Mesenchymal stem cell (in vitro differentiated cells and primary cell): Measurements from ENCODE around the gene P2RX4.
"Not testable (repeated sequence)": the region's sequence is repeated elsewhere in the genome, so short reads cannot be mapped to it uniquely, and the experiment has no call there.

Experiments used
- DNase-seq: peaks from one replicate; pipeline ENCODE4 v3.0.0-alpha.2; 2013
- H2AFZ ChIP-seq: one replicate; pipeline ENCODE4 v1.6.1; 2013; ENCODE audit warnings: low read depth, mild to moderate bottlenecking, control low read depth, inconsistent platforms, low read length, moderate library complexity
- H2AK5ac ChIP-seq: 2 replicates; pipeline ENCODE4 v1.6.1; 2013; ENCODE audit warnings: low read length, moderate library complexity, mild to moderate bottlenecking, inconsistent platforms; ENCODE audit not compliant: severe bottlenecking
- H2BK120ac ChIP-seq: one replicate; pipeline ENCODE4 v1.6.1; 2013; ENCODE audit warnings: low read depth, mild to moderate bottlenecking, inconsistent platforms, low read length, moderate library complexity
- H2BK12ac ChIP-seq, 2 experiments: one replicate each; pipeline ENCODE4 v1.6.1; 2013; ENCODE audit warnings: inconsistent platforms in 2 of 2, low read length in 2 of 2, mild to moderate bottlenecking in 2 of 2, moderate library complexity in 2 of 2, control low read depth in 1 of 2
- H2BK15ac ChIP-seq: one replicate; pipeline ENCODE4 v1.6.1; 2013; ENCODE audit warnings: mild to moderate bottlenecking, low read depth, inconsistent platforms; ENCODE audit not compliant: poor library complexity, severe bottlenecking
- H2BK5ac ChIP-seq: 2 replicates; pipeline ENCODE4 v1.6.1; 2013; ENCODE audit warnings: low read depth, mild to moderate bottlenecking, low read length, control low read depth, inconsistent platforms; ENCODE audit not compliant: poor library complexity, severe bottlenecking
- H3K14ac ChIP-seq, 2 experiments: one replicate each; pipeline ENCODE4 v1.6.1; 2013; ENCODE audit warnings: inconsistent platforms in 2 of 2, low read length in 2 of 2, control low read depth in 1 of 2, mild to moderate bottlenecking in 1 of 2, moderate library complexity in 1 of 2
- H3K18ac ChIP-seq, 2 experiments: one replicate each; pipeline ENCODE4 v1.6.1; 2013; ENCODE audit warnings: inconsistent platforms in 2 of 2, low read length in 2 of 2, control low read depth in 1 of 2, low read depth in 1 of 2, mild to moderate bottlenecking in 1 of 2
- H3K23ac ChIP-seq, 2 experiments: one replicate each; pipeline ENCODE4 v1.6.1; 2013; ENCODE audit warnings: inconsistent platforms in 2 of 2, low read length in 2 of 2, mild to moderate bottlenecking in 2 of 2, moderate library complexity in 2 of 2, control low read depth in 1 of 2
- H3K27ac ChIP-seq: 2 replicates; pipeline ENCODE4 v1.5.1; 2013; ENCODE audit warnings: mild to moderate bottlenecking, moderate library complexity, low read length, control low read depth, inconsistent platforms; ENCODE audit not compliant: poor library complexity, severe bottlenecking
- H3K27me3 ChIP-seq, 2 experiments: 2 replicates each; pipeline versions ENCODE4 v1.6.1 to v1.7.0; 2013; ENCODE audit warnings: low read length in 2 of 2, mild to moderate bottlenecking in 2 of 2, moderate library complexity in 2 of 2, control low read depth in 1 of 2, inconsistent platforms in 1 of 2; ENCODE audit not compliant: control insufficient read depth in 1 of 2, insufficient read depth in 1 of 2
- H3K36me3 ChIP-seq, 2 experiments: 2 replicates each; pipeline versions ENCODE4 v1.6.1 to v1.7.0; 2013; ENCODE audit warnings: low read length in 2 of 2, control low read depth in 1 of 2, inconsistent platforms in 1 of 2, low read depth in 1 of 2, mild to moderate bottlenecking in 1 of 2; ENCODE audit not compliant: insufficient read depth in 2 of 2, control insufficient read depth in 1 of 2
- H3K4ac ChIP-seq, 2 experiments: one replicate each; pipeline ENCODE4 v1.6.1; 2013; ENCODE audit warnings: inconsistent platforms in 2 of 2, low read length in 2 of 2, mild to moderate bottlenecking in 2 of 2, moderate library complexity in 2 of 2, control low read depth in 1 of 2, low read depth in 1 of 2
- H3K4me1 ChIP-seq: 2 replicates; pipeline ENCODE4 v1.6.1; 2013; ENCODE audit warnings: low read depth, low read length, control low read depth; ENCODE audit not compliant: control insufficient read depth, insufficient read depth
- H3K4me2 ChIP-seq: 2 replicates; pipeline ENCODE4 v1.6.1; 2013; ENCODE audit warnings: low read length, mild to moderate bottlenecking, inconsistent platforms; ENCODE audit not compliant: poor library complexity, severe bottlenecking
- H3K4me3 ChIP-seq, 2 experiments: 2 replicates each; pipeline versions ENCODE4 v1.5.1 to v1.7.0; 2013; ENCODE audit warnings: low read length in 2 of 2, mild to moderate bottlenecking in 2 of 2, control low read depth in 1 of 2, low read depth in 1 of 2; ENCODE audit not compliant: insufficient read depth in 1 of 2
- H3K79me1 ChIP-seq: replicated peaks from 2 replicates; pipeline ENCODE4 v1.6.1; 2013; ENCODE audit warnings: mild to moderate bottlenecking, control low read depth, low read length, inconsistent platforms; ENCODE audit not compliant: poor library complexity, severe bottlenecking
- H3K9ac ChIP-seq: 2 replicates; pipeline ENCODE4 v1.7.0; 2013; ENCODE audit warnings: mild to moderate bottlenecking, low read length, moderate library complexity
- H3K9me3 ChIP-seq: 2 replicates; pipeline ENCODE4 v1.7.0; 2013; ENCODE audit warnings: mild to moderate bottlenecking, low read length; ENCODE audit not compliant: control insufficient read depth
- H4K8ac ChIP-seq: one replicate; pipeline ENCODE4 v1.6.1; 2013; ENCODE audit warnings: inconsistent platforms, mild to moderate bottlenecking, low read length, moderate library complexity
- H4K91ac ChIP-seq: one replicate; pipeline ENCODE4 v1.6.1; 2013; ENCODE audit warnings: mild to moderate bottlenecking, low read length, inconsistent platforms
- WGBS: methylation state at CpG from one replicate; pipeline ENCODE4 v1.1.7; 2013; ENCODE audit warnings: mixed read lengths; 5-methylcytosine and 5-hydroxymethylcytosine counted together

P2RX4 gene

GRCh38 chr12:121226871-121227270 is 16.9 kb downstream of the P2RX4 start:
- not testable (repeated sequence) for H3K4me1 ChIP-seq, H3K4me2 ChIP-seq, H3K27me3 ChIP-seq, H3K4ac ChIP-seq, H2BK5ac ChIP-seq, H2AK5ac ChIP-seq, H3K14ac ChIP-seq, H3K9ac ChIP-seq, H3K4me3 ChIP-seq, H4K91ac ChIP-seq, H4K8ac ChIP-seq, H2BK15ac ChIP-seq, H3K18ac ChIP-seq, H3K9me3 ChIP-seq, H2AFZ ChIP-seq, H3K79me1 ChIP-seq, H2BK120ac ChIP-seq, H3K27ac ChIP-seq, H2BK12ac ChIP-seq, DNase-seq, H3K23ac ChIP-seq
- whole genome bisulfite sequencing = 94% methylated on average over 8 of the region's 8 CpGs
- H3K36me3 ChIP-seq = peaks cover 8 to 16% of the 10 kb centered on the region in 2 experiments

- peaks cover 8 to 17% of the 10 kb centered on the region in 2 experiments for H3K36me3 ChIP-seq
- H2BK12ac ChIP-seq = no peak overlapping the region
- H3K9me3 ChIP-seq = no peaks in the 10 kb centered on the region
- no peak overlapping the region for H2AFZ ChIP-seq
- H3K9ac ChIP-seq = no peak overlapping the region
- no peak overlapping the region for H4K91ac ChIP-seq
- no peak overlapping the region for H3K23ac ChIP-seq
- no peak overlapping the region for H2BK15ac ChIP-seq
- no peak overlapping the region for H2BK5ac ChIP-seq
- no peak overlapping the region for H2BK120ac ChIP-seq
- no peaks in the 10 kb centered on the region for H3K79me1 ChIP-seq
- H3K4me1 ChIP-seq = no peaks in the 10 kb centered on the region
- DNase-seq = no peak
- H3K14ac ChIP-seq = no peak overlapping the region
- 94% methylated on average over 9 of the region's 9 CpGs for WGBS
- no peak overlapping the region for H4K8ac ChIP-seq
- H3K18ac ChIP-seq = no peak overlapping the region
- H3K27ac ChIP-seq = no peak overlapping the region
- no peak overlapping the region for H3K4me2 ChIP-seq
- H3K4ac ChIP-seq = no peak overlapping the region
- no peaks in the 10 kb centered on the region for H3K27me3 ChIP-seq
- H2AK5ac ChIP-seq = no peak overlapping the region
- no peak overlapping the region for H3K4me3 ChIP-seq
Measured at GRCh38 chr12:121227294-121227693, 17.4 kb downstream of the P2RX4 start.

- Histone ChIP-seq H3K4me3 (no peak overlapping the region), H2BK120ac (no peak overlapping the region), H2AFZ (no peak overlapping the region), H2AK5ac (no peak overlapping the region), H3K23ac (no peak overlapping the region), H4K8ac (no peak overlapping the region), H2BK12ac (no peak overlapping the region), H3K4me2 (no peak overlapping the region), H3K4me1 (peaks cover 5% of the 10 kb centered on the region), H2BK15ac (no peak overlapping the region), H3K27me3 (no peaks in the 10 kb centered on the region), H3K4ac (no peak overlapping the region), H3K9ac (peak overlapping the region; percentile 22), H3K36me3 (peaks cover 19 to 27% of the 10 kb centered on the region in 2 experiments), H3K9me3 (no peaks in the 10 kb centered on the region), H2BK5ac (no peak overlapping the region), H3K14ac (no peak overlapping the region), H3K27ac (no peak overlapping the region), H3K18ac (no peak overlapping the region), H4K91ac (no peak overlapping the region), H3K79me1 (no peaks in the 10 kb centered on the region)
- 98% methylated on average over 24 of the region's 24 CpGs for WGBS
- DNase-seq = no peak
Measured at GRCh38 chr12:121228919-121229665, 19.2 kb downstream of the P2RX4 start.

GRCh38 chr12:121229826-121230537 is 20.1 kb downstream of the P2RX4 start:
- H4K8ac ChIP-seq, H3K14ac ChIP-seq, H2BK120ac ChIP-seq, H3K4me3 ChIP-seq, H3K4me2 ChIP-seq, H3K4ac ChIP-seq, H2AK5ac ChIP-seq, H4K91ac ChIP-seq, H3K18ac ChIP-seq, H3K9me3 ChIP-seq, H2BK12ac ChIP-seq, H3K23ac ChIP-seq, H3K27ac ChIP-seq, H2BK15ac ChIP-seq, H3K79me1 ChIP-seq, H3K4me1 ChIP-seq, H2AFZ ChIP-seq, H3K27me3 ChIP-seq, H2BK5ac ChIP-seq: not testable (repeated sequence)
- peaks cover 23 to 27% of the 10 kb centered on the region in 2 experiments for H3K36me3 ChIP-seq
- whole genome bisulfite sequencing = 45% methylated on average over 19 of the region's 19 CpGs
- peak overlapping the region; percentile 22 for H3K9ac ChIP-seq
- peak; percentile 78 for DNase-seq
